GM12878 (cell line): Measurements from ENCODE around the gene MSH4. TPM values are rescaled to one million over a fixed set of nuclear protein-coding genes. Genes with fewer than 3 reads are reported as not detected.
"Not testable (repeated sequence)": the region's sequence is repeated elsewhere in the genome, so short reads cannot be mapped to it uniquely, and the experiment has no call there.

Source experiments
- ATAC-seq: fragments of 200-7000 bp; cut with Tn5 transposase; 3 replicates; pipeline ENCODE4 v1.9.1; 2020; ENCODE audit warnings: mild to moderate bottlenecking, moderate library complexity
- BruUV-seq: library from RNA; stranded (reverse); fragments of 400-500 nt; replicated peaks from 2 replicates; lab custom pipeline; 2021; lab: Mats Ljungman, UMichigan
- CTCF ChIA-PET: fragments of 300-600 bp; sonication (Branson Sonifier 250); formaldehyde crosslinking; extraction: SDS; loops from one replicate; lab custom pipeline; 2021; ENCODE audit warnings: inconsistent platforms; lab: Yijun Ruan, JAX
- POLR2A ChIA-PET: fragments of 350-600 bp; formaldehyde crosslinking; extraction: SDS; loops from one replicate; lab custom pipeline; 2021; ENCODE audit warnings: inconsistent platforms; lab: Charles Lee
- RAD21 ChIA-PET: fragments of 300-600 bp; sonication (Branson Sonifier 250); formaldehyde crosslinking; loops from one replicate; lab custom pipeline; 2023; ENCODE audit warnings: antibody characterized with exemption; ENCODE audit not compliant: unreplicated experiment; lab: Charles Lee
- SMC1A ChIA-PET: fragments of 300-600 bp; sonication (Branson Sonifier 250); formaldehyde crosslinking; loops from one replicate; lab custom pipeline; 2023; ENCODE audit not compliant: unreplicated experiment, uncharacterized antibody; lab: Charles Lee
- DNase-seq: peaks from one replicate; pipeline ENCODE4 v3.0.0-alpha.2; 2011; ENCODE audit warnings: low read depth, low spot score
- FAIRE-seq: peaks from 3 replicates; lab custom pipeline; 2011; peaks lifted over from hg19 to GRCh38; lab: Jason Lieb, UNC
- H2AFZ ChIP-seq: 2 replicates; pipeline ENCODE4 v1.6.0; 2011; ENCODE audit warnings: low read depth, low read length, control low read depth; ENCODE audit not compliant: control insufficient read depth
- H3K27ac ChIP-seq: 2 replicates; pipeline ENCODE4 v1.5.1; 2011; ENCODE audit warnings: control low read depth; ENCODE audit not compliant: control insufficient read depth, insufficient read depth
- H3K27me3 ChIP-seq, 2 experiments: replicated peaks in 1 of 2; 2 replicates each; pipeline versions ENCODE4 v1.6.0 to v1.6.1; 2011; ENCODE audit warnings: low read length in 1 of 2; ENCODE audit not compliant: control insufficient read depth in 2 of 2, insufficient read depth in 2 of 2
- H3K36me3 ChIP-seq, 2 experiments: 2 replicates each; pipeline ENCODE4 v1.5.1; 2011; ENCODE audit warnings: low read length in 1 of 2; ENCODE audit not compliant: control insufficient read depth in 2 of 2, insufficient read depth in 2 of 2
- H3K4me1 ChIP-seq: 2 replicates; pipeline ENCODE4 v1.6.1; 2011; ENCODE audit warnings: mild to moderate bottlenecking, low read length, moderate library complexity, mixed read lengths; ENCODE audit not compliant: control insufficient read depth, insufficient read depth
- H3K4me2 ChIP-seq: 2 replicates; pipeline ENCODE4 v1.6.0; 2011; ENCODE audit warnings: control low read depth; ENCODE audit not compliant: control insufficient read depth, insufficient read depth
- H3K4me3 ChIP-seq: fragments of 200-600 bp; sonication (generic); 2 replicates; pipeline ENCODE4 v1.5.1; 2016
- H3K79me2 ChIP-seq: 2 replicates; pipeline ENCODE4 v1.6.0; 2011; ENCODE audit warnings: low read length; ENCODE audit not compliant: control insufficient read depth, insufficient read depth
- H3K9ac ChIP-seq: 2 replicates; pipeline ENCODE4 v1.8.0; 2011; ENCODE audit warnings: low read length, control low read depth, mixed read lengths; ENCODE audit not compliant: control insufficient read depth, insufficient read depth
- H3K9me3 ChIP-seq: replicated peaks from 3 replicates; pipeline ENCODE4 v1.5.1; 2011; ENCODE audit warnings: mild to moderate bottlenecking, low read length; ENCODE audit not compliant: control insufficient read depth, insufficient read depth
- H4K20me1 ChIP-seq: 2 replicates; pipeline ENCODE4 v1.6.0; 2011; ENCODE audit not compliant: control insufficient read depth, insufficient read depth
- MTA3 ChIP-seq: IDR thresholded peaks from 2 replicates; pipeline ENCODE4 v1.6.1; 2012; ENCODE audit warnings: low read length, inconsistent platforms, borderline replicate concordance
- POLR2AphosphoS5 ChIP-seq: IDR thresholded peaks from 2 replicates; pipeline ENCODE4 v1.6.1; 2011; ENCODE audit warnings: mild to moderate bottlenecking, low read length, inconsistent platforms
- in situ Hi-C: fragments of 300-500 bp; cut with MboI; formaldehyde crosslinking; loops from 9 replicates; pipeline ENCODE4 v1.14.3; 2018; ENCODE audit warnings: mixed read lengths
- intact Hi-C: fragments of 100-400 bp; cut with micrococcal nuclease; formaldehyde crosslinking; loops from one replicate; pipeline ENCODE4 v1.14.2; 2022; ENCODE audit not compliant: unreplicated experiment
- polyA plus RNA-seq, 11 experiments: library from polyadenylated mRNA; depleted of rRNA in 4 of 11; unstranded in 6 of 11; stranded (reverse) in 5 of 11; fragments of >200 nt; fragmentation: Nextera tagmentation in 4 of 11; fragmentation: Illumina TruSeq in 1 of 11; extraction: Ambion mirVana in 4 of 11; extraction: Trizol in 1 of 11; gene quantifications; 1 replicate in 1 of 11; 2 replicates in 10 of 11; pipeline versions ENCODE4 v1.2.1 to v1.2.3, GENCODE V29; 2011 to 2016; ENCODE audit warnings: inconsistent platforms in 2 of 11, missing spikeins in 2 of 11, low read depth in 1 of 11
- total RNA-seq, 4 experiments: library from RNA; depleted of rRNA in 3 of 4; stranded (reverse); fragments of >200 nt in 3 of 4; fragmentation: Illumina TruSeq in 1 of 4; extraction: Trizol in 1 of 4; gene quantifications; 2 replicates each; pipeline versions ENCODE4 v1.2.1 to v1.2.3, GENCODE V29; 2013 to 2021
- TF ChIP-seq, protein P1 (sequence below): fragments of 450-650 bp; formaldehyde crosslinking; IDR thresholded peaks from 2 replicates; pipeline ENCODE4 v1.5.0; 2022; ENCODE audit warnings: mild to moderate bottlenecking, missing genetic modification characterization

MSH4 gene
- total and polyA plus RNA-seq, 10 of the 15 experiments (the other 5 are each of a cell fraction or from before 2014, with no cell fraction given) = 0.04 to 0.34 (median 0.09) TPM; not detected in 3

DNA sequence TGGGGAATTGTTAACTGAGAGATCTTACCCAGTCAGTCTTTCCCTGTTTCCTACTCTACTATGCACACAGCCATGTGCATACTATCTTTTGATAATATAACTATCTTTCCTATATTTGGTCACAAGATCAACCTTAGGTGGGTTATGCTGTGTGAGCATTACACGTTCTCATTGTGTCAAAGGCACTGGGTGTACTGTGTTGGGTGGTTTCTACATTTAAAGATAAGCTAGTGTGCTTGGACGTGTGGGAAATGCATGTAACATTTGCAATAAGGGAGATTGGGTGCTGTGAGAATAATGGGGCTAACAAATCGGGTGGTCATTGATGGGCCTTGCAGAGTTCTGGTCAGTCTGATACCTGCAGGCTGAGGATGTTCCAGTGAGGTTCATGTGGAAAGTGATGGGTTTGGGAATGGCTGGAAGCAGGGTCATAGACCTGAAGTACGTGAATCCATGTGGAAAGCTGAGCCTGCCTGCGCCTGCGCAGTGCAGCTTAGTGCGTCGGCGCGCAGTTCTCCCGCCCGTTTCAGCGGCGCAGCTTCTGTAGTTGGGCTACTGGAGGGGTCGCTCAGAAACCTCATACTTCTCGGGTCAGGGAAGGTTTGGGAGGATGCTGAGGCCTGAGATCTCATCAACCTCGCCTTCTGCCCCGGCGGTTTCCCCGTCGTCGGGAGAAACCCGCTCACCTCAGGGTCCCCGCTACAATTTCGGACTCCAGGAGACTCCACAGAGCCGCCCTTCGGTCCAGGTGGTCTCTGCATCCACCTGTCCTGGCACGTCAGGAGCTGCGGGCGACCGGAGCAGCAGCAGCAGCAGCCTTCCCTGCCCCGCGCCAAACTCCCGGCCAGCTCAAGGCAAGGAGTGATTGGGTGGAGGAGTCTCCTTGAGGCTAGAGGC is at the start of gene MSH4 (continued):
- TF ChIP-seq, protein P1, sequence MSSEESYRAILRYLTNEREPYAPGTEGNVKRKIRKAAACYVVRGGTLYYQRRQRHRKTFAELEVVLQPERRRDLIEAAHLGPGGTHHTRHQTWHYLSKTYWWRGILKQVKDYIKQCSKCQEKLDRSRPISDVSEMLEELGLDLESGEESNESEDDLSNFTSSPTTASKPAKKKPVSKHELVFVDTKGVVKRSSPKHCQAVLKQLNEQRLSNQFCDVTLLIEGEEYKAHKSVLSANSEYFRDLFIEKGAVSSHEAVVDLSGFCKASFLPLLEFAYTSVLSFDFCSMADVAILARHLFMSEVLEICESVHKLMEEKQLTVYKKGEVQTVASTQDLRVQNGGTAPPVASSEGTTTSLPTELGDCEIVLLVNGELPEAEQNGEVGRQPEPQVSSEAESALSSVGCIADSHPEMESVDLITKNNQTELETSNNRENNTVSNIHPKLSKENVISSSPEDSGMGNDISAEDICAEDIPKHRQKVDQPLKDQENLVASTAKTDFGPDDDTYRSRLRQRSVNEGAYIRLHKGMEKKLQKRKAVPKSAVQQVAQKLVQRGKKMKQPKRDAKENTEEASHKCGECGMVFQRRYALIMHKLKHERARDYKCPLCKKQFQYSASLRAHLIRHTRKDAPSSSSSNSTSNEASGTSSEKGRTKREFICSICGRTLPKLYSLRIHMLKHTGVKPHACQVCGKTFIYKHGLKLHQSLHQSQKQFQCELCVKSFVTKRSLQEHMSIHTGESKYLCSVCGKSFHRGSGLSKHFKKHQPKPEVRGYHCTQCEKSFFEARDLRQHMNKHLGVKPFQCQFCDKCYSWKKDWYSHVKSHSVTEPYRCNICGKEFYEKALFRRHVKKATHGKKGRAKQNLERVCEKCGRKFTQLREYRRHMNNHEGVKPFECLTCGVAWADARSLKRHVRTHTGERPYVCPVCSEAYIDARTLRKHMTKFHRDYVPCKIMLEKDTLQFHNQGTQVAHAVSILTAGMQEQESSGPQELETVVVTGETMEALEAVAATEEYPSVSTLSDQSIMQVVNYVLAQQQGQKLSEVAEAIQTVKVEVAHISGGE (CRISPR knock-in tag) = peak; percentile 47; the same call in 1 of the 2 replicates
- TF ChIP-seq MTA3 (peak; percentile 96), POLR2AphosphoS5 (peak; percentile 69; the same call in 1 of the 2 replicates)

- H3K27me3 ChIP-seq, H2AFZ ChIP-seq, RAD21 ChIA-PET, in situ Hi-C loops, H3K4me2 ChIP-seq, H3K4me1 ChIP-seq, H3K27ac ChIP-seq, H3K9me3 ChIP-seq, H4K20me1 ChIP-seq, intact Hi-C loops, H3K4me3 ChIP-seq, POLR2A ChIA-PET, DNase-seq, ATAC-seq, H3K79me2 ChIP-seq, FAIRE-seq, CTCF ChIA-PET, H3K9ac ChIP-seq, SMC1A ChIA-PET: not testable (repeated sequence)
- peaks cover 3 to 13% of the 10 kb centered on the region in 2 experiments; a peak in 3 of 4 replicates for H3K36me3 ChIP-seq
- TSS peak; percentile 9 for BruUV-seq
Observed at GRCh38 chr1:75757210-75757609, 39.5 kb upstream of the MSH4 start.
